KOPT-K1 (cell line): ENCODE results near the gene WNT3A.

ENCODE experiments used
- H3K27ac ChIP-seq: fragments of 200-600 bp; sonication (generic); 2 replicates; pipeline ENCODE4 v1.5.1; 2016; ENCODE audit warnings: antibody characterized with exemption, mild to moderate bottlenecking, low read depth, low read length; ENCODE audit not compliant: poor library complexity, severe bottlenecking
- H3K36me3 ChIP-seq: fragments of 200-600 bp; sonication (generic); 2 replicates; pipeline ENCODE4 v1.5.1; 2017; ENCODE audit warnings: antibody characterized with exemption, mild to moderate bottlenecking, low read length, moderate library complexity; ENCODE audit not compliant: insufficient read depth
- H3K9me3 ChIP-seq: fragments of 200-600 bp; sonication (generic); 2 replicates; pipeline ENCODE4 v1.5.1; 2017; ENCODE audit warnings: antibody characterized with exemption, low read length, mild to moderate bottlenecking; ENCODE audit not compliant: insufficient read depth, poor library complexity, severe bottlenecking

Gene WNT3A

DNA sequence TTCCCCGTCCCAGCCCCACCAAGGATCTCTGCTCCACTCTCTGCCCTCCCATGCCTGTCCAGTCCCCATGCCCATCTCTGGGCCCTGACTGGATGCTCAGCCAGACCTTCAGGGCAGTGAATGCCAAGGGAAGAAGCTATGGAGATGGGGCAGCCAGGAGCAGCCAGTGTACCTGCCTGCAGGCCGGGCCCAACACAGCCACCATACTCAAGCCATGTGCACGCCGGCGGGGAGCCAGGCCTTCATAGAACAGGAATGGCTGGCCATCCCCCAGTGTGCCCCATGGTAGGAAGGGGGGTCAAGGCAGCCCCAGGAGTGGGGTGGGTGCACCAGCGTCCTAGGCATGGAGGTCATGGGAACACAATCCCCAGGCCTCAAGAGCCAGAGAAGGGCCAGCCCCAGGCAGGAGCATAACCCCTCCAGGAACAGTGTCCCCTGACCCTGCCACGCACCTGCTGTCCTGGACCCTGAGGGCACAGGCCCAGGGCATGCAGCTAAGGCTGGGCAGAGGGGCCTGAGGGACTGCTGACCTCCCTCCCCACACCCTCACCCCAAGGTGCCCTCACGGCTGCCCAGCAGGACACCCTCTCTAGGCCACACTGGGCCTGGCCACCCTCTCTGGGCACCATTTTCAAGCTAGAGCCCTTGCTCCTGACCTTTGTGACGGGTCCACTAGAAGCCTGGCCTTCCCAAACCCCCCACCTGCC is 55.4 kb downstream of the WNT3A start:
- Histone ChIP-seq H3K27ac (no peak overlapping the region), H3K36me3 (no peaks in the 10 kb centered on the region), H3K9me3 (no peaks in the 10 kb centered on the region)

- Histone ChIP-seq H3K36me3 (no peaks in the 10 kb centered on the region), H3K9me3 (no peaks in the 10 kb centered on the region), H3K27ac (no peak overlapping the region)
Measured at GRCh38 chr1:228062812-228063211, 56.0 kb downstream of the WNT3A start.

- Histone ChIP-seq H3K9me3 (no peaks in the 10 kb centered on the region), H3K36me3 (no peaks in the 10 kb centered on the region), H3K27ac (no peak overlapping the region)
Measured at GRCh38 chr1:228063251-228064191, 56.7 kb downstream of the WNT3A start.

DNA sequence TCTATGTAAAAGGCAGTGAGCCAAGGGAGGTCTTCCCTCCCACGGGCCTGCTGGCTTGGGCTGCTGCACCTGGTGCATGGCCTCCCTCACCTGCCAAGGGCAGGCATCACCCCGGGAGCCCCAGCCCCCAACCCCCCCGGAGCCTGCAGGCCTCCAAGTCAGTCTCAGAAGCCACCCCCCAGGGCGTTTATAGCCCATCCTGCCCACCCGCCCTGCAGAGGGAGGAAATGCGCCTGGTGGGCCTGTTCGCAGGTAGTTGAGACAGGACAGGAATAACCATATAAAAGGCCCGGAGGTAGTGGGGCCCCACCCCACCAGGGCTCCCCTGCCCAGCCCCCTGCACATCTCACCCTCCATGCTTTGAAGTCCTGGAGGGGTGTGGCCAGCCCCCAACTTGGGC is 57.5 kb downstream of the WNT3A start:
- H3K9me3 ChIP-seq, result no peaks in the 10 kb centered on the region
- H3K36me3 ChIP-seq, result no peaks in the 10 kb centered on the region
- H3K27ac ChIP-seq, result no peak overlapping the region

GRCh38 chr1:228064741-228065542 is 58.1 kb downstream of the WNT3A start:
- no peaks in the 10 kb centered on the region for H3K36me3 ChIP-seq
- H3K27ac ChIP-seq, result no peak overlapping the region
- H3K9me3 ChIP-seq, result no peaks in the 10 kb centered on the region

- Histone ChIP-seq H3K36me3 (no peaks in the 10 kb centered on the region), H3K9me3 (no peaks in the 10 kb centered on the region), H3K27ac (no peak overlapping the region)
Measured at GRCh38 chr1:228065543-228066347, 58.9 kb downstream of the WNT3A start.

GRCh38 chr1:228066416-228066815 is 59.6 kb downstream of the WNT3A start:
- Histone ChIP-seq H3K27ac (no peak overlapping the region), H3K36me3 (no peaks in the 10 kb centered on the region), H3K9me3 (no peaks in the 10 kb centered on the region)

DNA sequence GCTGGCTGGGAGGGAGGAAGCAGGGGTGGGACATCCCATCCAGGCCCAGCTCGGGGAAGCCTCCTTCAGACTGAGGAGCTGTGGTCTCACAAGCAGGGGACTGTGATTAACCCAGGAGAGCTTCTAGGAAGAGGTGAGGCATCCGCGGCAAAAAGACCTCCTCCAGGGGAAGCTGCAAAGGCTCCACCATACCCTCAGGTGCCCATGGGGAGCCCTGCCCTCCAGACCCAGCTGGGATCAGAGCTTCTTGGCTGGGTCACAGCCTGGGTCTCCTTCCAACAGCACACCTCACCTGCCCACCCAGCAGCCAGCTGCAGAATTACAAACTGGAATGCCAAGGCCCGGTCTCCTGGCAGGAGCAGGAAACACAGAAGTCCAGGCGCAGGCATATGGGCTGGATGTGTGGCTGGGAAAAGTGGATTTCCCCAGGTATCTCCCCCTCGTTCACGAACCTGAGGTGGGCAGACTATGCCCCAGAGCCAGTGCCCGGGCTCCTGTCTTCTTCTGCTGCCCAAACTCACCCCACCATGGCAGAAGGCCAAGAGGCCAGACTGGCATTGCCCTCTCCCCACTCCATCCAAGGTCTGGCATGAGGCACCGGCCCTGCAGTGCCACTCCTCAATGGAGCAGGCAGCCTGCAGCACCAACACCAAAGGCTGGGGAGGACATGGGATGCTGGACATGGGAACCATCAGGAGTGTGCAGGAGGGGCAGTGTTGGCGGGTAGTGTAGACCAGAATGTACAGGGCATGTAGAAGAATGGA is 60.3 kb downstream of the WNT3A start:
- H3K9me3 ChIP-seq, result no peaks in the 10 kb centered on the region
- no peaks in the 10 kb centered on the region for H3K36me3 ChIP-seq
- no peak overlapping the region for H3K27ac ChIP-seq

- Histone ChIP-seq H3K9me3 (no peaks in the 10 kb centered on the region), H3K27ac (no peak overlapping the region), H3K36me3 (no peaks in the 10 kb centered on the region)
Measured at GRCh38 chr1:228068359-228068758, 61.6 kb downstream of the WNT3A start.

- H3K36me3 ChIP-seq, result no peaks in the 10 kb centered on the region
- H3K9me3 ChIP-seq, result no peaks in the 10 kb centered on the region
- no peak overlapping the region for H3K27ac ChIP-seq
Measured at GRCh38 chr1:228070173-228070572, 63.4 kb downstream of the WNT3A start.

DNA sequence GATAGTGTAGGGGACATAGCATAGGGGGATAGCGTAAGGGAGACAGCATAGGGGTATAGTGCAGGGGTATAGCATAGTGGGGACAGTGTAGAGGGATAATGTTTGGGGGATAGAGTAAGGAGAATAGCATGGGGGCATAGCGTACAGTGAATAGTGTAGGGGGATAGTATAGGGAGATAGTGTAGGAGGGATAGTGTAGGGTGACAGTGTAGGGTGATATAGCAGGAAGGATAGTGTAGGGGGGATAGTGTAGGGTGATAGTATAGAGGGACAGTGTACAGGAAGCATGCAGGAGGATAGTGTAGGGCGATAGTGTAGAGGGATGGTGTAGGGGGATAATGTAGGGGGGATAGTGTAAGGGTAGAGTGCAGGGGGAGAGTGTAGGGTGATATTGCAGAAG is 64.1 kb downstream of the WNT3A start:
- no peaks in the 10 kb centered on the region for H3K36me3 ChIP-seq
- H3K27ac ChIP-seq, result no peak overlapping the region
- no peaks in the 10 kb centered on the region for H3K9me3 ChIP-seq

DNA sequence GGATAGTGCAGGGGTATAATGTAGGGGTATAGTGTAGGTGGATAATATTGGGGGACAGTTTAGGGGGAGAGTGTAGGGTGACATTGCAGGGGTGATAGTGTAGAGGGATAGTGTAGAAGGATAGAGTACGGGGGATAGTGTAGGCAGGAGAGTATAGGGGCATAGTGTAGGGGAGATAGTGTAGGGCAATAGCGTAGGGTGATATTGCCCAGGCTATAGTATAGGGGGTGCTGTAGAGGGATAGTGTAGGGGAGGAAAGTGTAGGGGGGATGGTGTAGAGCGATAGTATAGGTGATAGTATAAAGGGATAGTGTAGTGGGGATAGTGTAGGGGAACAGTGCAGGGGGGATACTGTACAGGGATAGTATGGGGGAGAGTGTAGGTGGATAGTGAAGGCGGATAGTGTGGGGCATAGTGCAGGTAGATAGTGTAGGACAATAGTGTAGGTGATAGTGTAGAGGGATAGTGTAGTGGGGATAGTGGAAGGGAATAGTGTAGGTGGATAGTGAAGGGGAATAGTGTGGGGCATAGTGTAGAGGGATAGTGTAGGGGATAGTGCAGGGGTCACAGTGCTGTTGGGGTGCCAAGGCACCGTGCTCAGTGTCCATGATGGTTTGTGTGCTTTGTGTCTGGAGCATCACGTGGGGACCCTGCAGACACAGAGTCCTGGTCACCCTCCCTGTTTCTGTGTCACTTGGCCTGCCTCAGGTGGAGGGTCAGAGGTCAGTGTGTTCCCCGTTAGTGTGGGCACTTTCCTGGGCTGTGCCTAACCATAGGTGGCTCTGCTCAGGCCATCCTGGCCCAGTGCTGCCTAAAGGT is 65.2 kb downstream of the WNT3A start:
- no peaks in the 10 kb centered on the region for H3K9me3 ChIP-seq
- no peaks in the 10 kb centered on the region for H3K36me3 ChIP-seq
- H3K27ac ChIP-seq, result no peak overlapping the region

GRCh38 chr1:228072658-228073043 is 65.9 kb downstream of the WNT3A start:
- Histone ChIP-seq H3K9me3 (no peaks in the 10 kb centered on the region), H3K27ac (no peak overlapping the region), H3K36me3 (no peaks in the 10 kb centered on the region; the same call in 1 of the 2 replicates)
